GM18861 (cell line): ENCODE results near the gene TLCD3A.
"Not testable (repeated sequence)": the region's sequence is repeated elsewhere in the genome, so short reads cannot be mapped to it uniquely, and the experiment has no call there.

Source experiments
- ATAC-seq: cut with Tn5 transposase; IDR thresholded peaks from one replicate; pipeline ENCODE4 v1.9.1; 2021; ENCODE audit not compliant: unreplicated experiment

TLCD3A gene

DNA sequence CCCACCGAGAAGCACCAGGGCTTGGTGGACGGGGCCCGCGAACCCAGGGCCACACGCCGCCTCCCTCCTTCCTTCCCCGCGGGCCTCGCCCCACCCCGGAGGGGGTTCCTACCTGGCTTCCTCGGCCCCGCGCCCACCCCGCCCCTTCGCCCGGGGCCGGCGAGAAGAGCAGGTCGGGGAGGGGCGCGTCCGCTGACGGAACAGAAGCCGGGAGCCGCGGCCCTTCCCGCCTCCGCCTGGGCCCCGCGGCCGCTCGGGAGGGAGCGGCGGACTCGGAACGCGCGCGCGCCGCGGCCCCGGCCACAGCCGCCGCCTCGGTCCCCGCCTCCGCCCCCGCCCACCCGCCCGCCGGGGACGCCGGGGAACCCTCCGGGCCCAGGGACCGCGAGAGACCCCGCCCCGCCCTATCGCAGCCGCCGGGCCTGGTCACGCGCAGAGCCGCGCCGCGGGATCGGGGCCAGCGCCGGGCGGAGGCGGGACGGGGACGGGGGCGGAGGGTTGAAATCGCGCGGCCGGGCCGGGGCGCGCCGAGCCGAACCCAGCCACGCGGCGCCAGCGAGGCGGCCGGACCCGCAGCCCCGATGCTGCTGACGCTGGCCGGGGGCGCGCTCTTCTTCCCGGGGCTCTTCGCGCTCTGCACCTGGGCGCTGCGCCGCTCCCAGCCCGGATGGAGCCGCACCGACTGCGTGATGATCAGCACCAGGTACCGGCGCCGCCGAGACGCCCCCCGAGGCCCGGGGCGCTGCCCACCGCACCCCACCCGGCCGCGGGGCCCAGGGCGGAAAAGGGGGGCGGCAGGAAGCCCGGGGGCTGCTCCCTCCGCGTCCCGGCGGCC is at the start of gene TLCD3A:
TLCD3A (plus strand) TSS at position 530 of the 835 bp plus-strand sequence; CDS start at position 582, 52 bp downstream.
- ATAC-seq: no peak

DNA sequence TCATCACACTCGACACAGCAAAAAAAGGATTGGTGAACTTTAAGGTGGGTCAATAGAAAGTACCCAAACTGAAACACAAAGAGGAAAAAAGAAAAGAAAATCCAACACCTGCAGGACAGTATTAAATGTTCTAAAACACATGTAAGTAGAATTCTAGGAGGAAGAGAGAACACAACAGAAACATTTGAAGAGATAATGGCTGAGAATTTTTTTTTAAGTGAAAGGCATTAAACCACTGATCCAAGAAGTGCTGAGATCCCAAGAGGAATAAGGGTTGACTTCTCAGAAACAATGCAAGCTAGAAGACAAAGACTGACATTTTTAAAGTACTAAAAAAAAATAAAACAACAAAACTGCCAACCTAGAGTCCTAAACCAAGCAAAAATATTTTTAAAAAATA is 49.4 kb upstream of the TLCD3A start:
- no peak for ATAC-seq

DNA sequence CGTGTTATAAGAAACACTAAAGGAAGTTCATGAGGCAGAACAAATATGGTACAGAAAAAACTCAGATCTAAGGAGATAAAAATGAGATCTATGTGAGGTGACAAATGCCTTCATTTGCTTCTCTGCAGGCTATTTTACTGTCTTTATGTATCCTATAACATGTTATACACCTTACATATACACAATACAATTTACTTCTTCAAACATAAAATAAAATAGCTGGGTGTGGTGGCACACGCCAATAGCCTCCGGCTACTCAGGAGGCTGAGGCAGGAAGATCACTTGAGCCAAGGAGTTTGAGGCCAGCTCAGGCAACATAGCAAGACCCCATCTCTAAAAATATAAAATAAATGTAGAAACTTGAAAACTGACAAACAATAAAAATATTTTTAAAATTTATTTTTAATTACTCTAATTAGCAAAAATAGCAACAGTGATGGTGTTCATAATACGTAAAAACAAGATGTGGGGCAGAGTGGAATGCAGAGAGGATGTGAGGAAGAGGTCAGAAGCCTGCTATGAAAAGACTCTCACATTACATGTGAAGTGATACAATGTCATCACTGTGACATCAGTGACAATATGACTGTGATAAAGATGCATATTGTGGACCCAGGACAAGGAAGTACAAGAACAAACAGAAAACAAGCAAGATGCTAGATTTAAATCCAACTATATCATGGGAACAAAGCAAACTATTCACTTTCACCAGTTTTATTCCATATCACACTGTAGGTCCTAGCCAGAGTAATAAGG is 48.7 kb upstream of the TLCD3A start:
- no peak for ATAC-seq

GRCh38 chr17:685006-685405 is 47.4 kb upstream of the TLCD3A start:
- no peak for ATAC-seq

GRCh38 chr17:688100-688989 is 44.1 kb upstream of the TLCD3A start:
- ATAC-seq: no peak

GRCh38 chr17:689556-690275 is 42.7 kb upstream of the TLCD3A start:
- ATAC-seq: no peak

- no peak for ATAC-seq
Observed at GRCh38 chr17:690361-690760, 42.0 kb upstream of the TLCD3A start.

DNA sequence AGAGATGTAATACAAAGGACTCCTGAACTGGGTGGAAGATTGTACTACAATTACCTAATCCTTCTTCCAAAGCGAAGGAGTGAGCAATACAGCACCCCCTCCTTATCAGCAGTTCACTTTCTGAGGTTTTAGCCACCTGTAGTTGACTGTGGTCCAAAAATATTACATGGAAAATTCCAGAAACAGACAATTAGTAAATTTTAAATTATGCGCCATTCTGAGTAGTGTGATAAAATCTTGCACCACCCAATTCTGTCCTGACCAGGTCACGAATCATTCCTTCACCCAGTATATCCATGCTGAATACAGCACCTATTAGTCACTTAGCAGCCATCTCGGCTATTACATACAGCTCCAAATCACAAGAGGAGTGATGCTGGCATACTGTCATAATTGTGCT is 41.0 kb upstream of the TLCD3A start:
- ATAC-seq: no peak

- no peak for ATAC-seq
Observed at GRCh38 chr17:692116-692515, 40.3 kb upstream of the TLCD3A start.

- no peak for ATAC-seq
Observed at GRCh38 chr17:693791-694638, 38.4 kb upstream of the TLCD3A start.

DNA sequence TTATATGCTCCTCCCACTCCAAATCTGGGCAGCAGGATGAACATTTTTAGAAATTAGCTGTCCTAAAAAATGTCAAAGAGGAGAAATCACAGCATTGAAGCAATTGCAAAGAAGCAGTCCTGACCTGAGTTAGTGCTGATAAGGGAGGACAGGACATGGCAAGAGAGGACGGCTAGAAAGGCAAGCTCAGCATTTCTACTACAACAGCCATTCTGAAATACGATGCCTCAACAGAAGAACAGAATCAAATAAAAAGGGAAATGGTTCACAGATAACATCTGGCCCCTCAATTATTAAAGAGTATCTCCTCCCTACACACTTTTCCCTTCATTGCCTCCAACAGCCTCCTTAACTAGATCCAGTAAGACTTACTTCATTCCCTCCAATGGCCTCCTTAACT is 36.0 kb upstream of the TLCD3A start:
- no peak for ATAC-seq

- ATAC-seq: no peak
Observed at GRCh38 chr17:697682-698081, 34.7 kb upstream of the TLCD3A start.

DNA sequence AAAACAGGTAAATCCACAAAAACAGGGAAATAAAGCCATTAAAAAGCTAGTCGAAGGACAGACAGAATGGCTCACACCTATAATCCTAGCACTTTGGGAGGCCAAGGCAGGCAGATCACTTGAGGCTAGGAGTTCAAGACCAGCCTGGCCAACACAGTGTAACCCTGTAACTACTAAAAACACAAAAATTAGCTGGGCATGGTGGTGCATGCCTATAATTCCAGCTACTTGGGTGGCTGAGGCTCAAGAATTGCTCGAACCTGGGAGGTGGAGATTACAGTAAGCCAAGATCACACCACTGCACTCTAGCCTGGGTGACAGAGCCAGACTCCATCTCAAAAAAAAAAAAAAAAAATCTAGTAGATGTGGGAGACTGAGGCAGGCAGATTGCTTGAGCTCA is 34.3 kb upstream of the TLCD3A start:
- not testable (repeated sequence) for ATAC-seq

DNA sequence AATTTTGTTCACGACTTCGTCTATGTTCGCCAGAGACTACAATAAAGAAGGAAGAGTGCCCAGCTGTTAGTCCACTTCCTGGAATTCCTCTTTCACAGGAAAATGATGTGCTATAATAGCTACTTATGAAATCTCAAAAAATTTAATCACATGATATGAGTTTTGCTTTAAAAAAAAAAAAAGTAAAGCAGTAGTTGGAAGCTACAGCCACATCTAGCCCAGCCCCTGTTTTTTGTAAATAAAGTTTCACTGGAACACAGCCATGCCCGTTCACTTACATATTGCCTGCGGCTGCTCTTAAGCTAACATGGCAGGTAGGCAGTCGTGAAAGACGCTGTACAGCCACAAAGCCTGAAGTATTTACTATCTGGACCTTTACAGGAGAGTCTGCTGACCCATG is 33.1 kb upstream of the TLCD3A start:
- no peak for ATAC-seq

DNA sequence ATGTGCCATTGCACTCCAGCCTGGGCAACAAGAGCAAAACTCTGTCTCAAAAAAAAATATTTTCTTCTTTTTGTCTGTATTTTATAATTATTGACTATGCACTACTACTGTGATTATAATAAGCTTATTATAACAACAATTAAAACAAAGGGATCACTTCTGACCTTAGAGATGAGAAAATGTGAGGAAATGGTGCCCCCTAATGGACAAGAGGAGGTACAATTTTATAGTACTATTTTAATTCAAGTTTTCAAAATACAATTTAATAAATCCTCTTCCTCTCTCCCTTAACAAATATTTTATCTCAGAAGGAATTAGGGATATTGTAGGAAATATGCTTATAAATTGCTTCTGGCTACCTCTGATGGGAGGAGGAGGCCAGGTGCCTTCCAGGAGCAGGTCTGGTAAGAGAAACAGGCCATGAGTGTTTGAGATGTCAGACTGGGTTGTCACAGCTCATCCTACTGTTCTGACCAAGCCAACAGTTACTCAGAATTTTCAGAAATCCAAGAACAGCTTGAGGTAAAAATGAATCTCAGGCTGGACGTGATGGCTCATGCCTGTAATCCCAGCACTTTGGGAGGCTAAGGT is 31.8 kb upstream of the TLCD3A start:
- no peak for ATAC-seq

- no peak for ATAC-seq
Observed at GRCh38 chr17:703081-703875, 29.1 kb upstream of the TLCD3A start.

DNA sequence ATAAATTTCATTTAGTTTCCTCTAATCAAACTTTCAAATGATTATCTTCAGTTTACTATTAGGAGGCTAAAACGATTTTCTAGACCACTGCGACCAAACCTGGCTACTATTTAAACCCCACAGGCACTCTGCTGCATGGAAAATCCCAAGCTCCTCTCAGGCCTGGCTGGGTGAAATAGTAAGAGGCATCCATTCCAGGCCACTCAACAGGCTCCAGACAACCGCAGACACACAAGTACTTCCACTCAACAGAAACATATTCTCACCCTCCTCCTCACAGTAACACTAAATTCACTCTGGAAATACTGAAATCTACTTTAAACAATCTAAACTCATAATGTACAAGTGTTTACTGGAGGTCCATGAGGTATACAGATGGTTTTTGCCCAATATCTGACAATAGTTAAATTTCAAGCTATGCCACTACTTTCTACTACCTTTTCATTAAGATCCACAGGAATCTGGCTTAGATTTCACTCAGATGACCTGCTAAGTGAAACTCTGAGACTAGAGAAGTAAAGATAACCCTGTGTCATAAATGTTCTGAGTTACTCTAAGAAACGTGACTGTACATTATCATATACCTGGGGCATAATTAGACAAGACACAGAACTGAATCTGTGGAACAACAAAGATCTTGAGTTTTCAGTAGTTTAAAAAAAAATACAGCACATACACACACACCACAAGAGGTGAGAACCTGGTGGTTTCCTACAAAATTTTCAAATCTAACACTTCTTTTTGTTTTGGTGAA is 28.1 kb upstream of the TLCD3A start:
- no peak for ATAC-seq

- no peak for ATAC-seq
Observed at GRCh38 chr17:705011-705410, 27.4 kb upstream of the TLCD3A start.
